HG02981 (cell line): ENCODE measurements around the gene TIMM13.

Source experiments
- ATAC-seq: cut with Tn5 transposase; IDR thresholded peaks from one replicate; pipeline ENCODE4 v1.9.1; 2021; ENCODE audit warnings: mild to moderate bottlenecking, moderate library complexity; ENCODE audit not compliant: unreplicated experiment

Gene TIMM13

DNA sequence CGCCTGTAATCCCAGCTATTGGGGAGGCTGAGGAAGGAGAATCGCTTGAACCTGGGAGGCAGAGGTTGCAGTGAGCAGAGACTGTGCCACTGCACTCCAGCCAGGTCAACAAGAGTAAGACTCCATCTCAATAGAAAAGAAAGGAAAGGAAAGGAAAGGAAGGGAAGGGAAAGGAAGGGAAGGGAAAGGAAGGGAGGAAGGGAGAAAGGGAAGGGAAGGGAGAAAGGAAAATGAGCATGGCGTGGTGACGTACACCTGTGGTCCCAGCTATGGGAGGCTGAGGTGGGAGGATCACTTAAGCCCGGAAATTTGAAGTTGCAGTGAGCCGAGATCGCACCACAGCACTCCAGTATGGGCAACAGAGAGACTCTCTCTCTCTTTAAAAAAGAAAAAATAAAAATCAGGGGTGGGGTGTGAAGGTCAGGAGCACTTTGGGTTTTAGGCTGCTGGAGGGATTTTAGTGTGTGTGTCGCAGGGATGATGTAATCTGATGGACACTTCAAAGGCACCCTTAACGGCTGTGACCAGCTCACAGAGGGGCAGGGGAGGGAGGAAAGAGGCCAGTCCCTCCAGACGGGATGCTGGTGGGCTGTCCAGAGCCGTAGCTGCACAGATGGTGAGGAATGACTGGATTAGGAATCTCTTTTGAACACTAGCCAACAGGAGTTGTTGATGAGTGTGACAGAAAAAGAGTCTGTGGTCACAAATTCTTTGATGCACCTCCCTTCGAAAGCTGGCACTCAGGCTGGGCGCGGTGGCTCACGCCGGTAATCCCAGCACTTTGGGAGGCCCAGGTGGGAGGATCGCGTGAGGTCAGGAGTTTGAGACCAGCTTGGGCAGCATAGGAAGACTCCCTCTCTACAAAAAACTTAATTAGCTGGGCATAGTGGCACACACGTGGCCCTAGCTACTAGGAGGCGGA is 39.8 kb downstream of the TIMM13 start:
- ATAC-seq = no peak

DNA sequence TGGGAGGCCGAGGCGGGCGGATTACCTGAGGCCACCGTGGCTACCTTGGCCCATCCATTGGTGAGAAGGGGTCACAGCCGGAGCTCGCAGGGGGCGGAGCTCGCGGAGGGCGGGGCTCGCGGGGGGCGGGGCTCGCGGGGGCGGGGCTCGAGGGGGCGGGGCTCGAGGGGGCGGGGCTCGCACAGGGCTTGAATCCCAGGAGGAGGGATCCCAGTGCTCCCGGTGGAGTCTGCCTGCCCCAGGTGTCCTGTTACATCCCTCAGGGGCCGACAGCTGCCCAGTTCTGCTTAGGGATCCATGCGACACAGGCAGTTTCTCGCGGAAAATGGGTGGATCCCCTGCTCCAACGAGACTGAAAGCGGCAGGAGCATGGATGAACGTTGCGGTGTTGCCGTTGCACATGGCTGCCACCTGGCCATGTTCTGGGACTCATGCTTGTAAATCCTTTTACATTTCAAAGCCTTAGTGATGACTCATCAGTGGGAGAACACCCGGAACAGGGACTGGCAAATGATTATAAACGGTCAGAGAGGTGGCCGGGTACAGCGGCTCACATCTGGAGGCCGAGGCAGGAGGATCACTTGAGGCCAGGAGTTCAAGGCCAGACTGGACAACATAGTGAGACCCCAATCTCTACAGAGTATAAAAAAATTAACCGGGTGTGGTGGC is 42.2 kb downstream of the TIMM13 start:
- no peak for ATAC-seq

DNA sequence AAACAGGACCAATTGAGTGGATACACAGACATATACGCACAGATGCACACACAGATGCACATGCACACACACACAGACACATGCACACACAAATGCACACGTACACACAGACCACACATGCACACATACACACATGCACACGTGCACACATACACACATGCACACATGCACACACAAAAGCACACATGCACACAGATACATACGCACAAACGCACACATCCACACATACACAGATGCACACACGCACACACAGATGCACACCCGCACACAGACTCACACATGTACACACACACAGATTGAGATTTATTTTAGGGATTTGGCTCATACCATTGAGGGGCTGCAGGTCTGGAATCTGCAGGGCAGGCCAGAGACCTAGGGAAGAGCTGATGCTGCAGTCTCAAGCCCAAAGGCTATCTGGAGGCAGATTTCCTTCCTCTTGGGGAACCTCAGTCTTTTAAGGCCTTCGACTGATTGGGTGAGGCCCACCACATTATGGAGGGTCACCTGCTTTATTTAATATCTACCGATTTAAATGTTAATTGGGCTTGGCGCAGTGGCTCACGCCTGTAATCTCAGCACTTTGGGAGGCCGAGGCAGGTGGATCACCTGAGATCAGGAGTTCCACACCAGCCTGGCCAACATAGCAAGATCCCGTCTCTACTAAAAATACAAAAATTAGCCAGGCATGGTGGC is 44.7 kb downstream of the TIMM13 start:
- ATAC-seq = no peak

DNA sequence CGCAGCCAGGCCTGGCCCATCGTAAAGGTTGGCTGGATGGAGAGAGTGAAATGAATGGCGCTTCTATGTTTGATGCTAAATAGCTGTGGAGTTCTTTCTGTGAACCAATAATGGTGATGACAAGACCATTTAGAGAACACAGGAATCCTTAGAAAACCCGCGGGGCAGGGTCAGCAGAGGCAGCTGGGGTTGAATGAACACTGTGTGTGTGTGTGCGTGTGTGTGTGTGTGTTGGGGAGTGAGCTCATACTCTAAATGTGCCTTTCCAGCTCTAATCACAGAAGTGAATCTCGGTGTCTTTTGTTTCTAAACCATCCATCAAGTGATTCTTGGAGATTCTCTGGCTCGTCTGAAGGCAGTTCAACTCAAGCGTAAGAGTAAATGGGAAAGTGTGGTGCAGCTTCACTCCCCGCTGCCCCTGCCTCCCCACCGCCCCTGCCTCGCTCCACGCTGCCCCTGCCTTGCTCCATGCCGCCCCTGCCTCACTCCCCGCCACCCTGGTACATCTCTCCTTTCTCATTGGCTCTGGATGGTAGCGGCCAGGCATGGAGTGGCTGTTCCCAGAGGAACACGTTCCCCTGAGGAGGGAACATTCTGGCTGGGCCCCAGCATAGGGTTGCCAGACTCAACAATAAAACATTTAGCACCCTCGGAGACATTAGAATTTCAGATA is 46.1 kb downstream of the TIMM13 start:
- ATAC-seq = no peak

DNA sequence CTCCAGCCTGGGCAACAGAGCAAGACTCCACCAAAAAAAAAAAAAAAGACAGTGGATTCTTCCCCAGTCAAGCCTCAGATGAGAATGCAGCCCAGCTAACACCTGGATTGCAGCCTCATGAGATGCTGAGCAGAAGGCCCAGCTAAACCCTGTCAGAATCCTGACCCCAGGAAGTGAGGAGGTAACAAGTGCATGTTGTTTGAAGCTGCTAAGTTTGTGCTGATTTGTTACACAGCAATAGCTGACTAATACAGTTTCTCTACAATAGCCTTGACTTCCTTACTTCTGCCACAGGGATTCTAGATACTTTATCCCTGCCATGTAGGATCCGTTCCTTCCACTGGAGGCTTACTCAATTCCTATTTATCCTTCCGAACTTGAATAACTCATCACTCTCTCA is 46.8 kb downstream of the TIMM13 start:
- no peak for ATAC-seq

DNA sequence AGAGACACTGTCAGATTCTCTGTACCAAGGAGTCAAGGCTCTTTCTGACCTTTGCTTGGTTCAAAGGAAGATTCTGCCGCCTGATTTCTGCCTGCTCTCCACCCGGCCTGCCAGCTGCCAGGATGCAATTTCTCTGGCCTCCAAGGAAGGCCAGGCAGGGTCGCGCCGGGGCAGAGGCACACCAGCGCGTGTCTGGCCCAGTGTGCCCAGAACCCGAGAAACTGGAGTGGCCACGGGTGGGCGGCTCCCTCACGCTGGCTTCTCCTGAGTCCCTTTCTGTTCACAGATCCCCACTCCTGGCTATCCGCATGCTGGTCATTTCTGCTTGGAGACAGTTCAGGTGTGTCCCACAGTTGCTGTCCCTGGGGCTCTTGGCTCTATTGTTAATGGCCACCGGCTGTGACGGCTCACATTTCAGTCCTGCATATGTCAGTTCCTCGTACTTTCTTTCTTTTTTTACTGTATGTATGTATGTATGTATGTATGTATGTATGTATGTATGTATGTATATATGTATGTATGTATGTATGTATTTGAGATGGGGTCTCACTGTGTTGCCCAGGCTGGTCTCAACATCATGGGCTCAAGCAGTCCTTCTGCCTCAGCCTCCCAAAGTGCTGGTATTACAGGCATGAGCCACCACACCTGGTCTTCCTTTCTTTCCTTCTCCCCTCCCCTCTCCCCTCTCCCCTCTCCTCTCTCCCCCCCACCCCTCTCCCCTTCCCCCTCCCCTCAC is 50.4 kb downstream of the TIMM13 start:
- ATAC-seq = no peak
